HepG2 (cell line): Measurements from ENCODE around the gene SETD1B. TPM values are rescaled to one million over a fixed set of nuclear protein-coding genes. Genes with fewer than 3 reads are reported as not detected.

Source experiments
- ATAC-seq: fragments of 200-7000 bp; cut with Tn5 transposase; 3 replicates; pipeline ENCODE4 v1.9.1; 2020; ENCODE audit warnings: mild to moderate bottlenecking, moderate library complexity
- BruUV-seq: library from RNA; stranded (reverse); fragments of 400-500 nt; replicated peaks from 2 replicates; lab custom pipeline; 2021; lab: Mats Ljungman, UMichigan
- CTCF ChIA-PET: fragments of 300-600 bp; formaldehyde crosslinking; extraction: SDS; loops from one replicate; lab custom pipeline; 2021; ENCODE audit warnings: low total read pairs, inconsistent platforms, low intra/inter-chr PET ratio; lab: Yijun Ruan, JAX
- POLR2A ChIA-PET: fragments of 350-600 bp; sonication (Branson Sonifier 250); formaldehyde crosslinking; loops from one replicate; lab custom pipeline; 2020; ENCODE audit warnings: antibody characterized with exemption, inconsistent platforms; lab: Yijun Ruan, JAX
- DNase-seq: peaks from one replicate; pipeline ENCODE4 v3.0.0-alpha.2; 2015; ENCODE audit warnings: low spot score
- FAIRE-seq: peaks from 3 replicates; lab custom pipeline; 2011; peaks lifted over from hg19 to GRCh38; lab: Jason Lieb, UNC
- H2AFZ ChIP-seq: one replicate; pipeline ENCODE4 v1.6.1; 2011; ENCODE audit warnings: low read length, inconsistent platforms
- H3K27ac ChIP-seq: fragments of 300-600 bp; 3 replicates; pipeline ENCODE4 v1.8.0; 2011; ENCODE audit warnings: mixed run types, mild to moderate bottlenecking, mixed read lengths, low read length, inconsistent platforms; ENCODE audit not compliant: insufficient read depth; ENCODE audit errors: extremely low read length
- H3K27me3 ChIP-seq, 2 experiments: fragments of 200-600 bp in 1 of 2; 2 replicates in 1 of 2; 3 replicates in 1 of 2; pipeline versions ENCODE4 v1.6.0 to v1.8.0; 2011; ENCODE audit warnings: low read length in 2 of 2, mild to moderate bottlenecking in 2 of 2, moderate library complexity in 2 of 2, inconsistent platforms in 1 of 2; ENCODE audit not compliant: insufficient read depth in 2 of 2, control insufficient read depth in 1 of 2
- H3K36me3 ChIP-seq, 2 experiments: fragments of 200-600 bp in 1 of 2; replicated peaks in 1 of 2; 2 replicates in 1 of 2; 3 replicates in 1 of 2; pipeline versions ENCODE4 v1.5.1 to v1.8.0; 2011; ENCODE audit warnings: low read length in 2 of 2, inconsistent platforms in 1 of 2; ENCODE audit not compliant: insufficient read depth in 2 of 2, control insufficient read depth in 1 of 2
- H3K4me1 ChIP-seq: 2 replicates; pipeline ENCODE4 v1.5.1; 2012; ENCODE audit warnings: low read length, inconsistent platforms; ENCODE audit not compliant: insufficient read depth
- H3K4me2 ChIP-seq: 2 replicates; pipeline ENCODE4 v1.6.0; 2011; ENCODE audit warnings: low read depth, low read length, inconsistent platforms
- H3K4me3 ChIP-seq, 3 experiments: fragments of 200-600 bp in 1 of 3; sonication (generic), shearing (Covaris generic) in 1 of 3; replicated peaks in 1 of 3; 2 replicates each; pipeline ENCODE4 v1.5.1; 2011 to 2016; ENCODE audit warnings: low read length in 3 of 3, inconsistent platforms in 2 of 3, low read depth in 2 of 3, mild to moderate bottlenecking in 2 of 3, control low read depth in 1 of 3, mixed read lengths in 1 of 3; ENCODE audit not compliant: insufficient read depth in 1 of 3
- H3K79me2 ChIP-seq: one replicate; pipeline ENCODE4 v1.6.1; 2011; ENCODE audit warnings: low read length, inconsistent platforms; ENCODE audit not compliant: insufficient read depth
- H3K9ac ChIP-seq: 2 replicates; pipeline ENCODE4 v1.6.0; 2011; ENCODE audit warnings: mild to moderate bottlenecking, low read depth, low read length, inconsistent platforms; ENCODE audit not compliant: insufficient read depth
- H3K9me3 ChIP-seq: 2 replicates; pipeline ENCODE4 v1.5.1; 2012; ENCODE audit warnings: mild to moderate bottlenecking, low read length
- H4K20me1 ChIP-seq: 2 replicates; pipeline ENCODE4 v1.6.0; 2011; ENCODE audit warnings: inconsistent platforms, mild to moderate bottlenecking, low read length, moderate library complexity; ENCODE audit not compliant: insufficient read depth
- AGO2 ChIP-seq: fragments of 200-400 bp; formaldehyde crosslinking; optimal IDR thresholded peaks from 2 replicates; pipeline ENCODE3; 2017; ENCODE audit warnings: mild to moderate bottlenecking, low read depth, low read length, moderate library complexity
- EZH2 ChIP-seq: conservative IDR thresholded peaks from 2 replicates; pipeline ENCODE4 v1.6.1; 2012; ENCODE audit warnings: mild to moderate bottlenecking, low read depth, low read length, moderate library complexity
- NFKBIZ ChIP-seq: IDR thresholded peaks from 2 replicates; pipeline ENCODE4 v1.6.1; 2018; ENCODE audit warnings: missing genetic modification reagents, missing compliant biosample characterization
- PITX1 ChIP-seq: sonication (generic); formaldehyde crosslinking; IDR thresholded peaks from 2 replicates; pipeline ENCODE4 v1.5.1; 2020; ENCODE audit warnings: mild to moderate bottlenecking, missing genetic modification reagents
- PRMT3 ChIP-seq: sonication (generic); formaldehyde crosslinking; IDR thresholded peaks from 2 replicates; pipeline ENCODE4 v1.8.1; 2022; ENCODE audit warnings: low read depth, mild to moderate bottlenecking, moderate library complexity, missing genetic modification reagents, borderline replicate concordance
- ZNF652 ChIP-seq: IDR thresholded peaks from 2 replicates; pipeline ENCODE4 v1.6.1; 2016; ENCODE audit warnings: low read depth, borderline replicate concordance
- ZNF703 ChIP-seq: sonication (generic); formaldehyde crosslinking; IDR thresholded peaks from 2 replicates; pipeline ENCODE4 v1.5.1; 2020; ENCODE audit warnings: missing genetic modification reagents, mild to moderate bottlenecking, moderate library complexity, borderline replicate concordance
- ZNF746 ChIP-seq: sonication (generic); formaldehyde crosslinking; IDR thresholded peaks from 2 replicates; pipeline ENCODE4 v1.8.0; 2022; ENCODE audit warnings: mild to moderate bottlenecking, missing genetic modification reagents
- WGBS: methylation state at CpG from one replicate; pipeline ENCODE4 v1.1.6; 2017; ENCODE audit warnings: low lambda C conversion rate; 5-methylcytosine and 5-hydroxymethylcytosine counted together
- in situ Hi-C: cut with HindIII; loops from 2 replicates; pipeline ENCODE4 v1.10.0; 2017; ENCODE audit warnings: low pct_unique_long_range_greater_than_20kb; ENCODE audit not compliant: extremely low pct_ligation_motif_present
- intact Hi-C: fragments of 100-400 bp; cut with micrococcal nuclease; formaldehyde crosslinking; loops from one replicate; pipeline ENCODE4 v1.10.0; 2022; ENCODE audit not compliant: unreplicated experiment
- polyA plus RNA-seq, 8 experiments: library from polyadenylated mRNA; depleted of rRNA in 3 of 8; stranded (reverse) in 7 of 8; unstranded in 1 of 8; fragments of >200 nt; fragmentation: Illumina TruSeq in 4 of 8; extraction: Trizol in 4 of 8; gene quantifications; 2 replicates each; pipeline versions ENCODE4 v1.2.1 to v1.2.3, GENCODE V29; 2011 to 2016; ENCODE audit warnings: low read depth in 4 of 8, missing spikeins in 1 of 8, mixed read lengths in 1 of 8; ENCODE audit not compliant: insufficient read depth in 1 of 8
- total RNA-seq, 5 experiments: library from RNA; depleted of rRNA; stranded (reverse); fragments of >200 nt; fragmentation: Illumina TruSeq; extraction: Trizol; gene quantifications; 2 replicates each; pipeline ENCODE4 v1.2.3, GENCODE V29; 2016; ENCODE audit warnings: low read depth in 1 of 5
- TF ChIP-seq, protein P1 (sequence below): sonication (generic); formaldehyde crosslinking; IDR thresholded peaks from 2 replicates; pipeline ENCODE4 v1.8.0; 2023; ENCODE audit warnings: mild to moderate bottlenecking, missing genetic modification reagents

The SETD1B gene
- total and polyA plus RNA-seq, 2 of the 13 experiments (the other 11 are each of a cell fraction or from before 2014, with no cell fraction given) = 1.1 to 1.4 TPM

DNA sequence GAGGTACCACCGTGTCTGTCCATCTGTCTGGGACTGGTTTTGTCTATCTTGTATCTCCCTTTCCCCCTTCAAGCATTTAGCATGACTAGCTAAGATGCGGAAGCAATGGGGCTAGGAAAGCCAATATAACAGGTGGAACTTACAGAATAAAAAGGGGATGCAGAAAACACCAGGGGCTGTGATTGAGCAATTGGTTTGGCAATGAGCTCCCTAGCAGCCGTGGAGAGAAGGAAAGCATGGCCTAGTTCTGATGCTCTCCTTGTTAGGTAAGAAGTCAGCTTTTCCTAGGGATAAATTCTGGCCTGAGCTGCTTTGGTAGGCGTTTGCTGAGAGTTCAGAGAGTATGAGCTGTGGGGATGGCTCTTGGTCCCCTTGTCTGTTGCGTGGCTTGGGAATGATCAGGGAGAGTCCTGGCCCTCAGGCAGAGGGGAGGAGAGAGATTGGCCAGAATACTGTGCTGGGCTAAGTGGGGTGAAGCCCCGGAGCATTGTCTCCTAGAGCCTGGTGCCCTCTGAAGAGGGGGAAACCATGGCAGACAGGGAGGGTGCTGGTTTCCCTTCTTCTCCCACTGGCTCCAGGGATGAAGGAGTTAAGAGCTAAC, 7.1 kb downstream of the SETD1B start:
- H3K36me3 ChIP-seq = peaks cover 20 to 32% of the 10 kb centered on the region in 2 experiments; a peak in 4 of 5 replicates
- no peaks in the 10 kb centered on the region for H3K9me3 ChIP-seq
- intact Hi-C loops (no loop called here), in situ Hi-C loops (no loop called here)
- H3K27ac ChIP-seq = peak overlapping the region; percentile 57
- no peak overlapping the region for H2AFZ ChIP-seq
- ATAC-seq = no peak
- H3K4me1 ChIP-seq = peaks cover 46% of the 10 kb centered on the region
- no peak for FAIRE-seq
- no peaks in the 10 kb centered on the region for H3K27me3 ChIP-seq
- H3K4me3 ChIP-seq = peak overlapping the region in 2 of 3 experiments; percentile 25 to 71; a peak in 3 of 6 replicates
- peak overlapping the region; percentile 79 for H3K4me2 ChIP-seq
- peak overlapping the region; percentile 64; the same call in 1 of the 2 replicates for H3K9ac ChIP-seq
- DNase-seq = no peak
- POLR2A ChIA-PET = interaction anchor here (1.7 to 14.5 kb wide), 3 partner anchors 10 to 48 kb away, joined by 4 to 393 read pairs (median 6); partner anchors contain the start of genes HPD, RHOF and SETD1B
- 0 out of 2 replicates have a peak, but pooled peaks cover 8% of the 10 kb centered on the region for H4K20me1 ChIP-seq
- CTCF ChIA-PET = interaction anchor here (1.0 to 4.5 kb wide), 3 partner anchors 14 to 35 kb away, joined by 4 to 89 read pairs (median 19); partner anchors contain the start of gene RHOF
- no peak for TF ChIP-seq PITX1
- TF ChIP-seq ZNF652 = peak; percentile 81; the same call in 1 of the 2 replicates
- WGBS = 74% methylated on average over 6 of the region's 6 CpGs
- BruUV-seq = no TSS peak
- peaks cover 42% of the 10 kb centered on the region for H3K79me2 ChIP-seq

DNA sequence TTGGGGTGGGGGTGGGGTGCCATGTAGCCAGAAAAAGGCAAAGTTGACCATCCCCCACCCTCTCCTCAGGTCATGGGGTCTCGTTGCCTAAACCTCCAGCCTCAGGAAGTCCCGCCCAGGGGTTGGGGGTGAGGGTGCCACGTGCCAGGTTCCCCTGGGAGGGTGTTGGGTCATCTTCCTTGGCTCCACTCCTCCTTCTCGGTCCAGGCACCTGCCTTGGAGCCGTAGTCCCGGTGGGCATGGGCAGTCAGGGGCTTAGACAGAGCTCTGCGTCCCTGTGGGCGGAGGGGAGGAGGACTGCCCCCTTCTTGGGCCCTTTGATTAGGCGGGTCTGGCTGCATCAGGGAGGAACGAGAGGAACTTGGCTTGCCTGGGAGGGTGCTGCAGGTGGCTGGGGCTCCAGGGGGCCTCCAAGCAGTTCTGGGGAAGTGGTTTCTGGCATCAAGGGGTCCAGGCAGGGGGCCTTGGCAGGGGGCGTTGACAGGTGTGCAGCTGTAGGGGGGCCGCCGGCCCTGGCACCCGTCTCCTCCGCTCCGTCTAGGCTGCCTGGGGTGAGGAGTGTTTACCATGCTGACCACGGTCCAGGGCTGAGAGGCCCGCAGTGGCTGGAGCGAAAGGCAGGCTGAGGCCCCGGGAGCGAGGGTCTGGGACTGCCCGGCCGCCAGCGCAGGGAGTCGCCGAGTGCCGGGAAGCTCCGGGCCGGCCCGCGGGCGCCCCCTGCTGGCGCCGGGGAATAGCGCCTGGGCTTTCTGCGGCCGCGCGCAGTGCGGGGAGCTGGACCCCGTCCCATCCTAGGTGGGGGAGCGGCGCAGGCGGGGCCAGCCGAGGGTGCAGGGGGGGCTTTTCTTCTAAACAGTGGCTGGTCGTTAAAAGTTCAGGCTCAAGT, 7.9 kb downstream of the SETD1B start:
- no peaks in the 10 kb centered on the region for H3K27me3 ChIP-seq
- no TSS peak for BruUV-seq
- H3K9me3 ChIP-seq = no peaks in the 10 kb centered on the region
- DNase-seq (peak; percentile 57), ATAC-seq (peak; percentile 91), FAIRE-seq (peak; percentile 4)
- H3K27ac ChIP-seq = peak overlapping the region; percentile 57
- peak overlapping the region; percentile 64 for H3K9ac ChIP-seq
- H2AFZ ChIP-seq = no peak overlapping the region
- in situ Hi-C loops = no loop called here
- 0 out of 2 replicates have a peak, but pooled peaks cover 8% of the 10 kb centered on the region for H4K20me1 ChIP-seq
- H3K36me3 ChIP-seq = peaks cover 21 to 40% of the 10 kb centered on the region in 2 experiments; a peak in 4 of 5 replicates
- peaks cover 35% of the 10 kb centered on the region for H3K79me2 ChIP-seq
- H3K4me2 ChIP-seq = peak overlapping the region; percentile 79
- H3K4me1 ChIP-seq = peaks cover 38% of the 10 kb centered on the region
- intact Hi-C loops = loop anchor here (1.0 kb wide), 1 partner anchor 16 kb away; no protein-coding TSS in a partner anchor
- ChIA-PET POLR2A (interaction anchor here (1.0 to 14.5 kb wide), 9 partner anchors 9 to 100 kb away, joined by 3 to 393 read pairs (median 4); partner anchors contain the start of genes HPD, PSMD9, RHOF and SETD1B), CTCF (interaction anchor here (0.7 to 4.5 kb wide), 8 partner anchors 11 to 115 kb away, joined by 3 to 89 read pairs (median 5); partner anchors contain the start of genes PSMD9 and RHOF)
- 13% methylated on average over 11 of the region's 46 CpGs for WGBS
- peak overlapping the region; percentile 62 to 71 (median 63) for H3K4me3 ChIP-seq
- TF ChIP-seq EZH2 = no peak
- no peak for TF ChIP-seq PRMT3 (CRISPR knock-in tag)
- TF ChIP-seq ZNF703 = 0 out of 2 replicates have a peak, but pooled peaks have one; percentile 42
- TF ChIP-seq, protein P1, sequence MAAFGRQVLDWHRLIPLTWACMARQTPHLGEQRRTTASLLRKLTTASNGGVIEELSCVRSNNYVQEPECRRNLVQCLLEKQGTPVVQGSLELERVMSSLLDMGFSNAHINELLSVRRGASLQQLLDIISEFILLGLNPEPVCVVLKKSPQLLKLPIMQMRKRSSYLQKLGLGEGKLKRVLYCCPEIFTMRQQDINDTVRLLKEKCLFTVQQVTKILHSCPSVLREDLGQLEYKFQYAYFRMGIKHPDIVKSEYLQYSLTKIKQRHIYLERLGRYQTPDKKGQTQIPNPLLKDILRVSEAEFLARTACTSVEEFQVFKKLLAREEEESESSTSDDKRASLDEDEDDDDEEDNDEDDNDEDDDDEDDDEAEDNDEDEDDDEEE (CRISPR knock-in tag) = 0 out of 2 replicates have a peak, but pooled peaks have one; percentile 6
- TF ChIP-seq AGO2 = peak; percentile 74
- TF ChIP-seq NFKBIZ (CRISPR knock-in tag) = no peak
- TF ChIP-seq ZNF746 (CRISPR knock-in tag) = 0 out of 2 replicates have a peak, but pooled peaks have one; percentile 34
